ENCODE data around the gene ZNF790. TPM values are rescaled to one million over a fixed set of nuclear protein-coding genes. Genes with fewer than 3 reads are reported as not detected.

Gene ZNF790
- total and polyA plus RNA-seq, 2 of the 13 experiments (the other 11 are each of a cell fraction or from before 2014, with no cell fraction given): 1.3 to 5.3 TPM

DNA sequence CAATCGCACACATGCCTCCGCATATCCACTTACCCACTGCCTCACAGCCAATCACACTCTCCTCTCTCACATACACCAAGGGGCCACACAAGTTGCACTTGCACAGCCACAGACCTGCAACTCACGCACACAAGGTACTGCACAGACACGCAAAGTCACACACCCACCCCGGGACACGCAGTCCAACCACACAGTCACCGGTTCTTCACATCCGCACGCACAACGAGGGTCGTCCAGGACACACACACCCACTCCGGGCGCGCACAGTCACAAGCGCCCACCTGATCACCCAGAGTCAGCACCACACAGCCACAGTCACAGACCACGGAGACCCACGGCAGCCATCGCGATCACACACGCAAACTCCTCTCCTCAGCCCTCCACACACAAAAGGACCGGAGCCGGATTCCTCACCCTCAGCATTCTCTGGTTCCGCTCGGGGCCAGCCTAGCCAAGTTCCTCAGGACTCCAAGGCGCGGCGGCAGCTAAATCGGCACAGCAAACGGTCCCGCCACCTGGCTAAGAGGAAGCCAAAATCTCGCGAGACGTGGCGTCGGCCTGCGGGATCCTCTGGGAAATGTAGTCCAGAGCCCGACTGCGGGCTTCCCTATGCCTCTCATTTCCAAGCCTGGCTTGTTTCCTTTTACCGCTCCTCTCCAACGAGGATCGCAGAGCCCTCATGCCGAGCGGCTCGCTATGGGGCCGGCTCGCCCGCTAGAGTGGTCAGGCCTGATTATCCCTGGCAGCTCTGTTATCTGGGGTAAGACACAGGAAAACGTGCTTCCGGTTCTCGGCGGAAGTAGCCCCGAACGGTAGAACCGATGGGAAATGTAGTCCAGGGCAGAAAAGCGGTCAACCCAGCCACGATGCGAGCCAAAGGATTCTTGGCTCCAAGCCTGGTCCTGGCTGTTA lies 65.6 kb downstream of the ZNF790 start, which contains the start of gene ZNF850:
TSS of gene ZNF850 (minus strand) at position 497 of the 912 bp plus-strand sequence. CDS start 10,201 bp downstream, outside the sequence.
- in situ Hi-C loops (cut with HindIII; ENCODE audit: extremely low pct_ligation_motif_present, low pct_unique_long_range_greater_than_20kb): no loop called here
- TF ChIP-seq KDM4B (CRISPR knock-in tag; IDR thresholded peaks at IDR 0.05) (no peak), SNAPC2 (CRISPR knock-in tag; IDR thresholded peaks at IDR 0.05) (no peak), CHD4 (IDR thresholded peaks at IDR 0.05; ENCODE audit: borderline replicate concordance, low read length) (peak; percentile 56; the same call in 1 of the 2 replicates), ZNF326 (CRISPR knock-in tag; IDR thresholded peaks at IDR 0.05; ENCODE audit: borderline replicate concordance) (no peak), ZNF782 (CRISPR knock-in tag; IDR thresholded peaks at IDR 0.05; ENCODE audit: borderline replicate concordance) (no peak), ZFP36L2 (CRISPR knock-in tag; IDR thresholded peaks at IDR 0.05) (no peak), ZNF614 (CRISPR knock-in tag; IDR thresholded peaks at IDR 0.05; ENCODE audit: borderline replicate concordance) (no peak), HNF4A (CRISPR knock-in tag; IDR thresholded peaks at IDR 0.05) (no peak), MAFF (IDR thresholded peaks at IDR 0.05; ENCODE audit: low read depth, low read length) (no peak), HNF4G (IDR thresholded peaks at IDR 0.05; ENCODE audit: borderline replicate concordance, low read depth, low read length) (no peak), HNF4G (CRISPR knock-in tag; IDR thresholded peaks at IDR 0.05; ENCODE audit: borderline replicate concordance, low read depth) (no peak), ARNT2 (CRISPR knock-in tag; IDR thresholded peaks at IDR 0.05; ENCODE audit: low read depth) (peak; percentile 93; the same call in 1 of the 2 replicates), SP5 (CRISPR knock-in tag; IDR thresholded peaks at IDR 0.05; ENCODE audit: borderline replicate concordance, low read depth) (no peak), NR2C2 (CRISPR knock-in tag; IDR thresholded peaks at IDR 0.05; ENCODE audit: borderline replicate concordance) (peak; percentile 78), ATF7-NPFF (CRISPR knock-in tag; IDR thresholded peaks at IDR 0.05; ENCODE audit: low read depth) (peak; percentile 49; the same call in 1 of the 2 replicates)
- TF ChIP-seq, protein P1, sequence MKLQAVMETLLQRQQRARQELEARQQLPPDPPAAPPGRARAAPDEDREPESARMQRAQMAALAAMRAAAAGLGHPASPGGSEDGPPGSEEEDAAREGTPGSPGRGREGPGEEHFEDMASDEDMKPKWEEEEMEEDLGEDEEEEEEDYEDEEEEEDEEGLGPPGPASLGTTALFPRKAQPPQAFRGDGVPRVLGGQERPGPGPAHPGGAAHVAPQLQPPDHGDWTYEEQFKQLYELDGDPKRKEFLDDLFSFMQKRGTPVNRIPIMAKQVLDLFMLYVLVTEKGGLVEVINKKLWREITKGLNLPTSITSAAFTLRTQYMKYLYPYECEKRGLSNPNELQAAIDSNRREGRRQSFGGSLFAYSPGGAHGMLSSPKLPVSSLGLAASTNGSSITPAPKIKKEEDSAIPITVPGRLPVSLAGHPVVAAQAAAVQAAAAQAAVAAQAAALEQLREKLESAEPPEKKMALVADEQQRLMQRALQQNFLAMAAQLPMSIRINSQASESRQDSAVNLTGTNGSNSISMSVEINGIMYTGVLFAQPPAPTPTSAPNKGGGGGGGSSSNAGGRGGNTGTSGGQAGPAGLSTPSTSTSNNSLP (IDR thresholded peaks at IDR 0.05; ENCODE audit: low read depth, low read length): no peak
- TF ChIP-seq, protein P2, sequence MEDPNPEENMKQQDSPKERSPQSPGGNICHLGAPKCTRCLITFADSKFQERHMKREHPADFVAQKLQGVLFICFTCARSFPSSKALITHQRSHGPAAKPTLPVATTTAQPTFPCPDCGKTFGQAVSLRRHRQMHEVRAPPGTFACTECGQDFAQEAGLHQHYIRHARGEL (CRISPR knock-in tag; IDR thresholded peaks at IDR 0.05): no peak
- TF ChIP-seq, protein P3, sequence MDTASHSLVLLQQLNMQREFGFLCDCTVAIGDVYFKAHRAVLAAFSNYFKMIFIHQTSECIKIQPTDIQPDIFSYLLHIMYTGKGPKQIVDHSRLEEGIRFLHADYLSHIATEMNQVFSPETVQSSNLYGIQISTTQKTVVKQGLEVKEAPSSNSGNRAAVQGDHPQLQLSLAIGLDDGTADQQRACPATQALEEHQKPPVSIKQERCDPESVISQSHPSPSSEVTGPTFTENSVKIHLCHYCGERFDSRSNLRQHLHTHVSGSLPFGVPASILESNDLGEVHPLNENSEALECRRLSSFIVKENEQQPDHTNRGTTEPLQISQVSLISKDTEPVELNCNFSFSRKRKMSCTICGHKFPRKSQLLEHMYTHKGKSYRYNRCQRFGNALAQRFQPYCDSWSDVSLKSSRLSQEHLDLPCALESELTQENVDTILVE (CRISPR knock-in tag; IDR thresholded peaks at IDR 0.05): no peak
- TF ChIP-seq, protein P4, sequence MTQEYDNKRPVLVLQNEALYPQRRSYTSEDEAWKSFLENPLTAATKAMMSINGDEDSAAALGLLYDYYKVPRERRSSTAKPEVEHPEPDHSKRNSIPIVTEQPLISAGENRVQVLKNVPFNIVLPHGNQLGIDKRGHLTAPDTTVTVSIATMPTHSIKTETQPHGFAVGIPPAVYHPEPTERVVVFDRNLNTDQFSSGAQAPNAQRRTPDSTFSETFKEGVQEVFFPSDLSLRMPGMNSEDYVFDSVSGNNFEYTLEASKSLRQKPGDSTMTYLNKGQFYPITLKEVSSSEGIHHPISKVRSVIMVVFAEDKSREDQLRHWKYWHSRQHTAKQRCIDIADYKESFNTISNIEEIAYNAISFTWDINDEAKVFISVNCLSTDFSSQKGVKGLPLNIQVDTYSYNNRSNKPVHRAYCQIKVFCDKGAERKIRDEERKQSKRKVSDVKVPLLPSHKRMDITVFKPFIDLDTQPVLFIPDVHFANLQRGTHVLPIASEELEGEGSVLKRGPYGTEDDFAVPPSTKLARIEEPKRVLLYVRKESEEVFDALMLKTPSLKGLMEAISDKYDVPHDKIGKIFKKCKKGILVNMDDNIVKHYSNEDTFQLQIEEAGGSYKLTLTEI (CRISPR knock-in tag; conservative IDR thresholded peaks at IDR 0.05): no peak

More for the DNA sequence above, 65.6 kb downstream of the ZNF790 start, which contains the start of gene ZNF850:
- peak within 1 kb of the TSS; percentile 73 to 93 (median 78) for H3K4me3 ChIP-seq (replicated peaks in 1 of 3; ENCODE audit: insufficient read depth in 1 of 3, low read depth in 2 of 3, low read length in 3 of 3)
- H3K9ac ChIP-seq (ENCODE audit: insufficient read depth, low read depth, low read length): peak within 1 kb of the TSS; percentile 75
- TSS peak; percentile 85 for BruUV-seq (replicated peaks)
- H3K4me1 ChIP-seq (ENCODE audit: insufficient read depth, low read length): 0 out of 2 replicates have a peak, but pooled peaks cover 5% of the 10 kb centered on the region
- peak within 1 kb of the TSS; percentile 83 for H3K4me2 ChIP-seq (ENCODE audit: low read depth, low read length)
- H3K36me3 ChIP-seq (replicated peaks in 1 of 2; ENCODE audit: control insufficient read depth in 1 of 2, insufficient read depth in 2 of 2, low read length in 2 of 2): no peaks in the 10 kb centered on the region
- no peaks in the 10 kb centered on the region for H4K20me1 ChIP-seq (ENCODE audit: insufficient read depth, low read length)
- DNase-seq (ENCODE audit: low spot score) (peak; percentile 87), FAIRE-seq (peak; percentile 84), ATAC-seq (peak; percentile 95)
- CTCF ChIA-PET (ENCODE audit: low intra/inter-chr PET ratio, low total read pairs): no interaction called here
- 0% methylated on average over 15 of the region's 57 CpGs for WGBS (ENCODE audit: low lambda C conversion rate)
- peaks cover 3% of the 10 kb centered on the region for H3K79me2 ChIP-seq (ENCODE audit: insufficient read depth, low read length)
- H3K9me3 ChIP-seq (ENCODE audit: low read length): peaks cover 60% of the 10 kb centered on the region
- no peaks in the 10 kb centered on the region; a peak in 1 of 5 replicates for H3K27me3 ChIP-seq (ENCODE audit: control insufficient read depth in 1 of 2, insufficient read depth in 2 of 2, low read length in 2 of 2)
- peak within 1 kb of the TSS; percentile 79 for H3K27ac ChIP-seq (ENCODE audit: extremely low read length, insufficient read depth, low read length)
- POLR2A ChIA-PET: interaction anchor here (1.2 to 1.3 kb wide), 3 partner anchors 65 to 244 kb away, joined by 7 to 11 read pairs (median 8); partner anchors contain the start of genes ZNF260, ZNF345 and ZNF790
- H2AFZ ChIP-seq (ENCODE audit: low read length): peak within 1 kb of the TSS; percentile 89
- intact Hi-C loops (cut with micrococcal nuclease; ENCODE audit: unreplicated experiment): loop anchor here (2.0 to 5.0 kb wide), 2 partner anchors 80 to 200 kb away; partner anchors contain the start of genes ZNF345 and ZNF529
